Activated naive CD4-positive, alpha-beta T cell treated with anti-CD3 and anti-CD28 coated beads, Interleukin-2, amount 50 U/mL, for 24 hours (primary cell): ENCODE measurements around the gene SLC12A8.

ENCODE experiments used
- H3K27ac Mint-ChIP-seq: one replicate; pipeline ENCODE4 v1.8.0; 2021; ENCODE audit warnings: mild to moderate bottlenecking, mixed read lengths
- H3K27me3 Mint-ChIP-seq: one replicate; pipeline ENCODE4 v1.8.0; 2021; ENCODE audit warnings: mixed read lengths
- H3K36me3 Mint-ChIP-seq: one replicate; pipeline ENCODE4 v1.8.0; 2021; ENCODE audit warnings: mixed read lengths
- H3K4me1 Mint-ChIP-seq: one replicate; pipeline ENCODE4 v1.8.0; 2021; ENCODE audit warnings: mixed read lengths
- H3K4me3 Mint-ChIP-seq: one replicate; pipeline ENCODE4 v1.8.0; 2021; ENCODE audit warnings: mild to moderate bottlenecking, mixed read lengths
- H3K9me3 Mint-ChIP-seq: one replicate; pipeline ENCODE4 v1.8.0; 2021; ENCODE audit warnings: mixed read lengths

The SLC12A8 gene

GRCh38 chr3:125058959-125059358 lies 153.6 kb downstream of the SLC12A8 start:
- H3K4me3 Mint-ChIP-seq = no peak overlapping the region
- H3K27ac Mint-ChIP-seq = no peak overlapping the region
- H3K36me3 Mint-ChIP-seq = peaks cover 3% of the 10 kb centered on the region
- H3K9me3 Mint-ChIP-seq = no peaks in the 10 kb centered on the region
- peaks cover 6% of the 10 kb centered on the region for H3K27me3 Mint-ChIP-seq
- H3K4me1 Mint-ChIP-seq = peaks cover 23% of the 10 kb centered on the region

DNA sequence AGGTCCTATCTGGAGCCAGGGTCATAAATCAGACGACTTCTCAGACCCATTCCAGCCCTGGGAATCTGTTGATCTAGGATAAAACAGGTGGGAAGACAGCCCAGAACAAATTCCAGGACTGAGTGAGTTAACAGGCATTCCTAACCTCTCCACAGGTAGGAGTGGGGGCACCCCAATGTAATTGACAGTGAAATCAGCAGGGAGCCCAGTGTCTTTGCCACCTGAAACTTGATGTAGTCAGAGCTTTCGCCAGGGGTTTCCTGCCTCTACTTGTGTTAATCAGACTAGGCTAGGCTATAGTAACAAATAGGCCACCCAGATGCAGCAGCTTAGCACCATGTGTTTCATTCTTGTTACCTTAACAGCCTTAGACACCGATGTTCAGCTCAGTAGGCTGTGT lies 154.0 kb downstream of the SLC12A8 start:
- Mint-ChIP-seq H3K9me3 (no peaks in the 10 kb centered on the region), H3K27me3 (peaks cover 4% of the 10 kb centered on the region), H3K4me1 (peaks cover 27% of the 10 kb centered on the region), H3K4me3 (no peak overlapping the region), H3K27ac (no peak overlapping the region), H3K36me3 (peaks cover 3% of the 10 kb centered on the region)

DNA sequence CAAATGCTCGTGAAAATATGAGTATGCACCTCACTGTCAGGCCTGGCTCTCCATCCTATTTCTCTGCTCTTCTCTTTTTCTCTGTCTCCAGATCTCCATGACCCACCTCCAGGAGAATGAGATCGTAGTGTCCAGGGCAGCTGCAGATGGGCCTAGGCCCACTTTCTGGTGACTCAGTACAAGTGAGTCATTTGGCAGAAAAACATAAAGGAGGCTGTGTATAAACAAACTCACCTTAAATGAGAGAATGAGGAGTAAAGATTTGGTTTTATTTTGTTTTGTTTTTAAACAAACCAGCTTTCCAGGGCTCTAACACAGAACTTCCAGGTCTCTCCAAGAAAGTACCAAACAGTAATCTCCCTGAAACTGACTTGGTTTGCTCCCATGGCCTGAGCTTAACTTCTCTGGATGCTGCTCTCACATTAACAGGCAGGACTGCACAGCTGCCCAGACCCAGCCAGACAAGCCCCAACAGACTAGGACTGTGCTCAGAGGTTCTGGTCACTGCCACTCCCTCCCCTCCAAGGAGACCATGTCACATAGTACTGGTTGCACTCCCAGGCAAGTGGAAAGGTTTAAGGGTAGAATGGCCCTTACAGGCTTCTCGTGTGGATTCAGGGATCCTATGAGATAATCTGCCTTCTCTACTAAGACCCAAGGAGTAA lies 155.2 kb downstream of the SLC12A8 start:
- no peak overlapping the region for H3K27ac Mint-ChIP-seq
- no peaks in the 10 kb centered on the region for H3K9me3 Mint-ChIP-seq
- no peak overlapping the region for H3K4me3 Mint-ChIP-seq
- H3K27me3 Mint-ChIP-seq = peaks cover 3% of the 10 kb centered on the region
- H3K4me1 Mint-ChIP-seq = peaks cover 39% of the 10 kb centered on the region
- H3K36me3 Mint-ChIP-seq = peaks cover 2% of the 10 kb centered on the region

- H3K27me3 Mint-ChIP-seq = no peaks in the 10 kb centered on the region
- H3K36me3 Mint-ChIP-seq = no peaks in the 10 kb centered on the region
- H3K27ac Mint-ChIP-seq = peak within 1 kb of the TSS; percentile 92
- peak within 1 kb of the TSS; percentile 94 for H3K4me3 Mint-ChIP-seq
- peaks cover 51% of the 10 kb centered on the region for H3K4me1 Mint-ChIP-seq
- no peaks in the 10 kb centered on the region for H3K9me3 Mint-ChIP-seq
Observed at GRCh38 chr3:125055913-125056745, 156.4 kb downstream of the SLC12A8 start, which contains the start of gene HEG1. TSS of gene HEG1 (minus strand) at chr3:125055997. CDS start at chr3:125055890, 107 bp downstream.

- Mint-ChIP-seq H3K36me3 (peaks cover 4% of the 10 kb centered on the region), H3K4me3 (peak overlapping the region; percentile 94), H3K27ac (peak overlapping the region; percentile 92), H3K9me3 (no peaks in the 10 kb centered on the region), H3K27me3 (no peaks in the 10 kb centered on the region), H3K4me1 (peaks cover 58% of the 10 kb centered on the region)
Observed at GRCh38 chr3:125055331-125055912, 157.1 kb downstream of the SLC12A8 start.

GRCh38 chr3:125054449-125055329 lies 157.9 kb downstream of the SLC12A8 start:
- H3K9me3 Mint-ChIP-seq = no peaks in the 10 kb centered on the region
- peaks cover 62% of the 10 kb centered on the region for H3K4me1 Mint-ChIP-seq
- no peaks in the 10 kb centered on the region for H3K27me3 Mint-ChIP-seq
- peak overlapping the region; percentile 92 for H3K27ac Mint-ChIP-seq
- peak overlapping the region; percentile 94 for H3K4me3 Mint-ChIP-seq
- H3K36me3 Mint-ChIP-seq = peaks cover 5% of the 10 kb centered on the region

- peak overlapping the region; percentile 92 for H3K27ac Mint-ChIP-seq
Observed at GRCh38 chr3:125054062-125054448, 158.5 kb downstream of the SLC12A8 start.

DNA sequence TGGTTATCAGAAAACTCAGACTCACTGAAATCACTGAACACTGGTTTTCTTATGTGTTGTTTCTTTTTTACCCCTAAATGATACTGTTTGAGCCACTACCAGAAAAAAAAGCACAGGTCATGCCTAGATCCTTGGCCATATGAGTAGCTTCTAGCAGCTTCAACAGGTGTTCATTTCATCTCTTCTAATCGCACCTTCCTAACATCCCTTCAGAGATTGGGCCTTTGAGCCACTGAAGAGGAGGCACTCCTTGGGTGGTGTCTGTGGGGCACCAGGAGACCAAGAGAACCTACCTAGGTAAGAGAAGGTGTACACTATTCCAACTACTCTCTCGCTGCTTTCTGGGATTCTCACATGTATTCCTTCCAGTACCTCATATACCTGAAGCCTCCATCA lies 159.2 kb downstream of the SLC12A8 start:
- Mint-ChIP-seq H3K27ac (peak overlapping the region; percentile 38), H3K4me1 (peaks cover 75% of the 10 kb centered on the region), H3K36me3 (peaks cover 7% of the 10 kb centered on the region), H3K9me3 (no peaks in the 10 kb centered on the region), H3K27me3 (no peaks in the 10 kb centered on the region), H3K4me3 (peak overlapping the region; percentile 94)

More at GRCh38 chr3:125054062-125054448, 158.5 kb downstream of the SLC12A8 start:
- no peaks in the 10 kb centered on the region for H3K27me3 Mint-ChIP-seq
- H3K9me3 Mint-ChIP-seq = no peaks in the 10 kb centered on the region
- peak overlapping the region; percentile 94 for H3K4me3 Mint-ChIP-seq
- peaks cover 68% of the 10 kb centered on the region for H3K4me1 Mint-ChIP-seq
- peaks cover 7% of the 10 kb centered on the region for H3K36me3 Mint-ChIP-seq

DNA sequence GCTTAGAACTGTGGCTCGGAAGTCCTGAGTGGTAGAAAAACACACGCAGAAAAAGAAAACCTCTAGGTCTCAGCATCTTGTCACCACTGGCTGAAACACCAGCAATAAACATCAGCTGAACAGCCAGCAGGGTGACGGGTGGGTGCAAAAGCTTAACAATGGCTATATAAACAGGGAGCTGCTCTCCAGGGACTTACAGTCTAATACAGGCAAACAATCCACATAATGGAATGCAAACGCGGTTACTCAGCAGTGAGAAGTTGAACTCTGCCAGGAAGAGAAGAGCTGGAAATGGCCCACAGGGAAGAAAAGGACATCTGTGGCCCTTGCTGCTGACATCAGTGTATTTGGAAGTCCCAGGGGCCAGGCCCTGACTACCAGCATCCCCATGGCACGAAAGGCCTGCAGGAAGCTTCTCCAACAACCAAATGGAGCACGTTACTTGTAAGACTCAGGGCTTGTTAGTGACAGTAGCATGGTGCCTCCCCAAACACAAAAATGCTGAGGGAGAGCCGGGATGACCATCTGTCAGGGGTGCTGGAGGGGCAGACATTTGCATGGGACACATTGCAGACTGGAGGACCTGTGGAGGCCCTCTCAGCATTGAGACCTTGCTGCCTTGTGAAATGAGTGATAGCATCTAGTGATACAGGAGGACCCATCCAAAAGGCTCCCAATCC lies 159.8 kb downstream of the SLC12A8 start:
- Mint-ChIP-seq H3K27me3 (no peaks in the 10 kb centered on the region), H3K36me3 (peaks cover 8% of the 10 kb centered on the region), H3K4me3 (peak overlapping the region; percentile 94)

DNA sequence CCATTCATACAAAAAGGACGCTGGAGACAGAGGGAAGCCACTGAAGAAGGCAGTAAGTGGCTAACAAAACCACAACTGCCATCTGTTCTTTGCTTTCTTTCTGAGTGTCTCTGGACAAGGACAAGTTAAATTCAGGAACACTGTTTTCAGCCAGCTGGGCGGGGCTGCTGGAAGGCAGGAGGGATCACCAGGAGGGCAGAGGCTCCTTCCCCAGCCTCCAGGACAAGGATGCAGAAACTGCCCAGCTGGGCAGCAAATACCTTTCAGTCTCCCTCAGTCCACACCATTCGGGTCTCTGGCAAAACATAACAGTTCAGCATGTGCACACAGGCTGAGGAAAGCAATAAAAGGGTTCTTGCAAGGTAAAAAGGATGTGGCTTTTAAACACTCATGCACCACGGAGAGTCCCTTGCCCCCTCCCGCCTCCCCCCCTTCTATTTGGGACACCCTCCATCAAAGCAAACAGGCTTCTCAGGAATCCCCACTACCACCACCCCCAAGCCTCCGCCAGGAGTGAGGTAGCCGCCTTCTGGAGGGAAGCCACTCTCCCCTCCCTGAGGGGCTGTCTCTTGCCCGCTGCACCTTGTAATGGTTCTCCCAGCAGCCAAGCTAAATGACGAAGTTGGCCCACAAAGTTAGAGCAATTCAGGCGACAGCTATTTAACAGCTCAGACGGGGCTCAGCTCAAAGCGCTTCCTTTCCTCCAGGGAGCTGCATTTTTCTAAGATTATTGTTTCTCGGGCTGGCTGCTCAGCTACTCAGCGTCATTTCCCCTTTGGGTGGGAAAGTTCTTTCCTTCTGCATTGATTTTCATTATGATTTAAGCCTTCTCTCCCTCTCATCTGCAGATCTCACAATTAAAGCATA lies 160.6 kb downstream of the SLC12A8 start:
- H3K27me3 Mint-ChIP-seq = no peaks in the 10 kb centered on the region
- peaks cover 78% of the 10 kb centered on the region for H3K4me1 Mint-ChIP-seq
- peak overlapping the region; percentile 73 for H3K27ac Mint-ChIP-seq
- H3K36me3 Mint-ChIP-seq = peaks cover 10% of the 10 kb centered on the region
- no peaks in the 10 kb centered on the region for H3K9me3 Mint-ChIP-seq
- H3K4me3 Mint-ChIP-seq = peak overlapping the region; percentile 94

More for the DNA sequence above, 159.8 kb downstream of the SLC12A8 start:
- H3K4me1 Mint-ChIP-seq = peaks cover 78% of the 10 kb centered on the region
- H3K9me3 Mint-ChIP-seq = no peaks in the 10 kb centered on the region
- peak overlapping the region; percentile 69 for H3K27ac Mint-ChIP-seq

DNA sequence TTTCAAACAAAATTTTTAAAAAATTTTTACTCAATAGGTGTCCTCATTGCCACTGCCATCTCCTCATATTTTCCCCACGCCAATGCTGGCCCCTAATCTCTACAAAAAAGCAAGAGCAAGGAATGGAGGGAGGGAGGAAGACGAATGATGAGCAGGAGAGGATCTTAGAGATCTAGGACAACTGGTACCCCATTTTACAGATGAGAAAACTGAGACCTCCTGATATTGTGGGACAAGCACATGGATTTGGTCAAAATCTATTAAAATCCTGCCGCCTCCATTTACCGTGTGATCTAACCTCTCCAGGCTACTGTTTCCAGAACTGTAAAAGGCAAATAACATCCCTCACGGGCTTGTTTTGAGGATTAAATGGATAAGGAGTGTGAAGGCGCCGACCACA lies 161.3 kb downstream of the SLC12A8 start:
- peaks cover 73% of the 10 kb centered on the region for H3K4me1 Mint-ChIP-seq
- peaks cover 10% of the 10 kb centered on the region for H3K36me3 Mint-ChIP-seq
- H3K27me3 Mint-ChIP-seq = no peaks in the 10 kb centered on the region
- H3K4me3 Mint-ChIP-seq = peak overlapping the region; percentile 94
- H3K27ac Mint-ChIP-seq = peak overlapping the region; percentile 73
- no peaks in the 10 kb centered on the region for H3K9me3 Mint-ChIP-seq

DNA sequence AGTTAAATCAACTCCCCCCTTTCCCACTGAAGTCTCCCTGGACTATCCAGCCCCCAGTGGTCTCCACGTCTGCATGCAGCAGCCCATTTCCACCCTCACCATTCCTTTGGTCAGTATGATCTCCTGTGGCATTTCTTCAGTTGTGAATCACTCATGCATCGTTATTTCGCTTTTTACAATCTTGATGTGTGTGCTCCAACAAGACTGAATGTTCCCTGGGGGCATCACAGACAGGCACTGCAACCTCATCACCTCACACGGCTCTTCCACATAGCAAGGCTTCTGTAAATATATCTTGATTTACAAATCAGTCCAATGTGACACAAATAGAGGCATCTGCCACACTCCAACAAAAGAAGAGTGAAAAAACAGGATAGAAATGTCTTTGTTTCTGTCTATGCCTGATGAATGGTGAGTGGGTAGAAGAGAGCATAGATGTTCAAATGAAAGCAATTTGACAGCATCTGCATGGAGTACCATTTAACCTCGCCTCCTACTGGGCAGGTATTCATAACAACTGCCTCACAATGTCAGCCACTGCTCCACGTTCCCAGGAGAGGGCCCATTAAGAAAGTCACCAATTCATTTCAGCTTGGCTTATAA lies 162.0 kb downstream of the SLC12A8 start:
- no peaks in the 10 kb centered on the region for H3K27me3 Mint-ChIP-seq
- H3K4me1 Mint-ChIP-seq = peaks cover 76% of the 10 kb centered on the region
- H3K36me3 Mint-ChIP-seq = peaks cover 10% of the 10 kb centered on the region
- H3K4me3 Mint-ChIP-seq = no peak overlapping the region
- no peak overlapping the region for H3K27ac Mint-ChIP-seq
- no peaks in the 10 kb centered on the region for H3K9me3 Mint-ChIP-seq

DNA sequence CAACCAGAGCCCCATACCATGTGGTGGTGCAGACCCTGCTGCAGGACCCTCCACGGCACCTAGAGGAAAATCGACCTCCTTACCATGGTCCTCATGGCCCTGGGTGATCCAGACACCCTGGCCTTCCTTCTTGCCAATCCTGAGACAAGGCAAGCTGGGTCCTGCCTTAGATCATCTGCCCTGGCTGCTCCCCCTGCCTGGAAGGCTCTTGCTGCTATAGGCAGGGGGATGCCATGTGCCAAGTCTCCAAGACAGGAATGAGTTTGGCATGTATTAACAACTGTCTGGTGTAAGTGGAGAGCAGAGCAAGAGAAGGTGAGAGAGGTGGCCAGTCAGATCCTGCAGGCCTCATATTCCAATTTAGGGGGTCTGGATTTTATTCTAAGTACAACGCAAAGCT lies 164.3 kb downstream of the SLC12A8 start:
- no peaks in the 10 kb centered on the region for H3K9me3 Mint-ChIP-seq
- H3K27ac Mint-ChIP-seq = peak overlapping the region; percentile 1
- H3K4me3 Mint-ChIP-seq = no peak overlapping the region
- no peaks in the 10 kb centered on the region for H3K27me3 Mint-ChIP-seq
- peaks cover 10% of the 10 kb centered on the region for H3K36me3 Mint-ChIP-seq
- H3K4me1 Mint-ChIP-seq = peaks cover 57% of the 10 kb centered on the region
